Kidney epithelial cell (primary cell): Measurements from ENCODE around the gene HOXC10. TPM values are rescaled to one million over a fixed set of nuclear protein-coding genes. Genes with fewer than 3 reads are reported as not detected.

Experiments used
- DNase-seq: peaks from one replicate; pipeline ENCODE4 v3.0.0-alpha.2; 2010; ENCODE audit warnings: low read depth
- H3K27me3 ChIP-seq: 2 replicates; pipeline ENCODE4 v1.6.0; 2011; ENCODE audit warnings: low read length; ENCODE audit not compliant: control insufficient read depth, insufficient read depth
- H3K36me3 ChIP-seq: 2 replicates; pipeline ENCODE4 v1.5.1; 2011; ENCODE audit warnings: low read length; ENCODE audit not compliant: control insufficient read depth, insufficient read depth
- H3K4me3 ChIP-seq: 2 replicates; pipeline ENCODE4 v1.5.1; 2011; ENCODE audit warnings: low read depth, mild to moderate bottlenecking, control low read depth, low read length
- CTCF ChIP-seq: IDR thresholded peaks from 2 replicates; pipeline ENCODE4 v1.5.1; 2011; ENCODE audit warnings: mild to moderate bottlenecking, moderate library complexity, low read length, control low read depth, inconsistent platforms; ENCODE audit not compliant: insufficient read depth, poor library complexity, severe bottlenecking
- total RNA-seq: library from RNA; depleted of rRNA; stranded (reverse); fragments of >200 nt; gene quantifications from 2 replicates; pipeline ENCODE4 v1.2.3, GENCODE V29; 2015

Gene HOXC10
- total RNA-seq, 1 donor from 2014 or later, result 5.9 TPM

- TF ChIP-seq CTCF, result no peak
- DNase-seq, result no peak
- peaks cover 35% of the 10 kb centered on the region for H3K27me3 ChIP-seq
- H3K36me3 ChIP-seq, result no peaks in the 10 kb centered on the region
- peak overlapping the region; percentile 37 for H3K4me3 ChIP-seq
These were observed 2.0 kb upstream of the HOXC10 start for GRCh38 chr12:53982648-53983567.

- TF ChIP-seq CTCF, result no peak
- H3K27me3 ChIP-seq, result peaks cover 32% of the 10 kb centered on the region
- peak overlapping the region; percentile 37 for H3K4me3 ChIP-seq
- no peaks in the 10 kb centered on the region for H3K36me3 ChIP-seq
- no peak for DNase-seq
These were observed 1.4 kb upstream of the HOXC10 start for GRCh38 chr12:53983568-53983949.

GRCh38 chr12:53983950-53984572 lies 885 bp upstream of the HOXC10 start:
- H3K27me3 ChIP-seq, result peaks cover 32% of the 10 kb centered on the region
- no peaks in the 10 kb centered on the region for H3K36me3 ChIP-seq
- TF ChIP-seq CTCF, result no peak
- no peak for DNase-seq
- H3K4me3 ChIP-seq, result peak overlapping the region; percentile 37

- DNase-seq, result no peak
- TF ChIP-seq CTCF, result no peak
- Histone ChIP-seq H3K27me3 (peaks cover 39% of the 10 kb centered on the region), H3K4me3 (peak overlapping the region; percentile 60), H3K36me3 (no peaks in the 10 kb centered on the region)
These were observed 697 bp downstream of the HOXC10 start for GRCh38 chr12:53985692-53985993.

GRCh38 chr12:53985994-53986685 lies 1.2 kb downstream of the HOXC10 start:
- peaks cover 44% of the 10 kb centered on the region for H3K27me3 ChIP-seq
- H3K36me3 ChIP-seq, result no peaks in the 10 kb centered on the region
- no peak for TF ChIP-seq CTCF
- peak overlapping the region; percentile 60 for H3K4me3 ChIP-seq
- no peak for DNase-seq
